ENCODE data around the gene SKIC2.

Gene SKIC2

DNA sequence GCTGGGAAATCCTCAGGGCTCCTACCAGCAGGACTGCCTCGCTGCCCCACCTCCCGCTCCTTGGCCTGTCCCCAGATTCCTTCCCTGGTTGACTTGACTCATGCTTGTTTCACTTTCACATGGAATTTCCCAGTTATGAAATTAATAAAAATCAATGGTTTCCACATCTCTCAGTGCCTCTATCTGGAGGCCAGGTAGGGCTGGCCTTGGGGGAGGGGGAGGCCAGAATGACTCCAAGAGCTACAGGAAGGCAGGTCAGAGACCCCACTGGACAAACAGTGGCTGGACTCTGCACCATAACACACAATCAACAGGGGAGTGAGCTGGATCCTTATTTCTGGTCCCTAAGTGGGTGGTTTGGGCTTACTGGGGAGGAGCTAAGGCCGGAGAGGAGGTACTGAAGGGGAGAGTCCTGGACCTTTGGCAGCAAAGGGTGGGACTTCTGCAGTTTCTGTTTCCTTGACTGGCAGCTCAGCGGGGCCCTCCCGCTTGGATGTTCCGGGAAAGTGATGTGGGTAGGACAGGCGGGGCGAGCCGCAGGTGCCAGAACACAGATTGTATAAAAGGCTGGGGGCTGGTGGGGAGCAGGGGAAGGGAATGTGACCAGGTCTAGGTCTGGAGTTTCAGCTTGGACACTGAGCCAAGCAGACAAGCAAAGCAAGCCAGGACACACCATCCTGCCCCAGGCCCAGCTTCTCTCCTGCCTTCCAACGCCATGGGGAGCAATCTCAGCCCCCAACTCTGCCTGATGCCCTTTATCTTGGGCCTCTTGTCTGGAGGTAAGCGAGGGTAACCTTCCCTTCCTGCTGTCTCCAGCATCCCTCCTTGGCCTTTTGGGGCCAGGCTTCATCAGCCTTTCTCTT, 13.2 kb upstream of the SKIC2 start, which contains the start of gene CFB:
TSS of gene CFB (plus strand) at position 589 of the 863 bp plus-strand sequence. CDS start at position 716, 127 bp downstream.
- no peak for DNase-seq (ENCODE audit: low read depth in 3 of 3)

DNA sequence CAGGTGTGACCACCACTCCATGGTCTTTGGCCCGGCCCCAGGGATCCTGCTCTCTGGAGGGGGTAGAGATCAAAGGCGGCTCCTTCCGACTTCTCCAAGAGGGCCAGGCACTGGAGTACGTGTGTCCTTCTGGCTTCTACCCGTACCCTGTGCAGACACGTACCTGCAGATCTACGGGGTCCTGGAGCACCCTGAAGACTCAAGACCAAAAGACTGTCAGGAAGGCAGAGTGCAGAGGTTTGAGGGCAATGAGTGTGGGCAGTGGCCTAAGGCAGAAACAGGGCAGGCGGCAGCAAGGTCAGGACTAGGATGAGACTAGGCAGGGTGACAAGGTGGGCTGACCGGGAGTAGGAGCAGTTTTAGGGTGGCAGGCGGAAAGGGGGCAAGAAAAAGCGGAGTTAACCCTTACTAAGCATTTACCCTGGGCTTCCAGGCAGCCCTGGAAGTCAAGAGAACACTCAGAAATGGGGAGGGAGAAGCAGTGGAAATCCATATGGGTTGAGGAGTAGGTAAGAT, 12.5 kb upstream of the SKIC2 start:
- no peak for DNase-seq (ENCODE audit: low read depth in 3 of 3)

DNA sequence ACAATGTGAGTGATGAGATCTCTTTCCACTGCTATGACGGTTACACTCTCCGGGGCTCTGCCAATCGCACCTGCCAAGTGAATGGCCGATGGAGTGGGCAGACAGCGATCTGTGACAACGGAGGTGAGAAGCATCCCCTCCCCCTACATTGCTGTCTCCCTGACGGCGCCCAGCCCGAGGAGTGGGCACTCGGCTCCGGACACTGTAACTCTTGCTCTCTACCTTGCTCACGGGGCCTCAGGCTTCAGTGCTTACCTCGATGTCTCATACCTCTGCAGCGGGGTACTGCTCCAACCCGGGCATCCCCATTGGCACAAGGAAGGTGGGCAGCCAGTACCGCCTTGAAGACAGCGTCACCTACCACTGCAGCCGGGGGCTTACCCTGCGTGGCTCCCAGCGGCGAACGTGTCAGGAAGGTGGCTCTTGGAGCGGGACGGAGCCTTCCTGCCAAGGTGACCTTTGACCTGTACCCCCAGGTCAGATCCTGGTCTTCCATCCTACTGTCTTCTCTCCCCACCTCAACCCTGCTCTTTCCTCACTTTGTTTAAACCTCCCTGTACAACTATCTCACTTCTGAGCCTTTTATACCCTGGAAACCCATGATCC, 11.8 kb upstream of the SKIC2 start:
- DNase-seq (ENCODE audit: low read depth in 3 of 3): no peak

DNA sequence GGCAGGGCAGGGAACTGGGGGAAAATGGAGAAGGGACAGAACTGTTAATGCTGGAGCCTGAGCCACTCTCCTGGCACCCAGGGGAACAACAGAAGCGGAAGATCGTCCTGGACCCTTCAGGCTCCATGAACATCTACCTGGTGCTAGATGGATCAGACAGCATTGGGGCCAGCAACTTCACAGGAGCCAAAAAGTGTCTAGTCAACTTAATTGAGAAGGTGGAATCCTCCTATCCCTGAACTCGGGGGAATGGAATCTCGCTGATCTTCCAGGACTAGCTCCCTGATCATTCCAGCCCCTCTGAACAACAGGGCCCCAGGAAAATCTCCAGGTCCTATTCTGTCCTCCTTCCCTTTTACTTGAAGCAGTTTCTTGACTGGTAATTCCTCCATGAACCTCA, 11.1 kb upstream of the SKIC2 start:
- no peak for DNase-seq (ENCODE audit: low read depth in 3 of 3)

DNA sequence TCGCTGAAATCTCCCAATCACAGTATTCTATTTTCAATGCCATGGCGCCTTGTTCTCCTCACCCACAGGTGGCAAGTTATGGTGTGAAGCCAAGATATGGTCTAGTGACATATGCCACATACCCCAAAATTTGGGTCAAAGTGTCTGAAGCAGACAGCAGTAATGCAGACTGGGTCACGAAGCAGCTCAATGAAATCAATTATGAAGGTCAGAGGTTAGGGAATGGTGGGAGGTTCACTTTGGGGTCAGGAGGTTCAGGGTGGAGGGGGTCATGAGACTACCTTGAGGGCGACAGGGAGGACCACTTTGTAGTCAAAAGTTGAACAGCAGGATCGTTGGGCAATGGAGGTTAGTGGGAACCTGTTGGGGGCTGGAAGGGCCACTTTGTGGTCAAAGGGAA, 10.7 kb upstream of the SKIC2 start:
- no peak for DNase-seq (ENCODE audit: low read depth in 3 of 3)

DNA sequence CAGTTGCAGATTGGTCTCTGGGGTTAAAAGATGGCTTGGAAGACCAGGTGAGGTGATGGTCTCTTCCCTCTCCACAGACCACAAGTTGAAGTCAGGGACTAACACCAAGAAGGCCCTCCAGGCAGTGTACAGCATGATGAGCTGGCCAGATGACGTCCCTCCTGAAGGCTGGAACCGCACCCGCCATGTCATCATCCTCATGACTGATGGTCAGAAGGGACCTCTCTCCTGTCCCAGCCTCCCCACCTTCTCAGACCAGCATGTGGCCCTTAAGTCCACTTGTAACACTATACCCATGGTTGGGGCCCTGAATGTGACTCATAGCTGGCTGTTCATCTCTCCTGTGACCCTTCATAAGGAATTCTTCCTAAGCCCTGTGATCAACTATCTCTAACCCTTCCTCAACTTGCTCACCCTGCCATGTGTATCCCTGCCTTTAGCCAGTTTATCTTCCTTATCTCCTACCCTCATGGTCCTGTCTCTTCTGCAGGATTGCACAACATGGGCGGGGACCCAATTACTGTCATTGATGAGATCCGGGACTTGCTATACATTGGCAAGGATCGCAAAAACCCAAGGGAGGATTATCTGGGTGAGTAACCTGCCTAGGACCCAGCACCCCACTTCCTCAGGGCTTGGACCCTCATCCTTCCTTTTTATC, 10.1 kb upstream of the SKIC2 start:
- DNase-seq (ENCODE audit: low read depth in 3 of 3): no peak

DNA sequence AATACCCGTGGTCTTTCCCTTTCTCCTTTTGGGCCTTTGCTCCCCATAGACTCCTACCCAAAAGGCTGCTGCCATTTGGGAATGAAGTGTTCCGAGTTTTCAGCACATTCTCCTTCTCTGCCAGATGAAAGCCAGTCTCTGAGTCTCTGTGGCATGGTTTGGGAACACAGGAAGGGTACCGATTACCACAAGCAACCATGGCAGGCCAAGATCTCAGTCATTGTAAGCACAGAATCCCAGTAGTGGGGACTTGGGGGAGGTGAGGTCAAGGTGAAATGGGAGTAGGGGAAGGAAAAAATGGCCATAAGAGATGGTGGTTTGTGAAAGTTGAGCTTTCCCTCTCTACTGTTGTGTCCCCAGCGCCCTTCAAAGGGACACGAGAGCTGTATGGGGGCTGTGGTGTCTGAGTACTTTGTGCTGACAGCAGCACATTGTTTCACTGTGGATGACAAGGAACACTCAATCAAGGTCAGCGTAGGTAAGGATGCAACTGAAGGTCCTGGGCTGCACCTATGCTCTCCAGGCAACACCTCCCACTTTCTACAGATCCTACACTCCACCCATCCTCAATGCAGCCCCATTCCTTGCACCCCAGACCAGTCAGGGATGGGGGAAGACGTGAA, 8.9 kb upstream of the SKIC2 start:
- DNase-seq (ENCODE audit: low read depth in 3 of 3): no peak

DNA sequence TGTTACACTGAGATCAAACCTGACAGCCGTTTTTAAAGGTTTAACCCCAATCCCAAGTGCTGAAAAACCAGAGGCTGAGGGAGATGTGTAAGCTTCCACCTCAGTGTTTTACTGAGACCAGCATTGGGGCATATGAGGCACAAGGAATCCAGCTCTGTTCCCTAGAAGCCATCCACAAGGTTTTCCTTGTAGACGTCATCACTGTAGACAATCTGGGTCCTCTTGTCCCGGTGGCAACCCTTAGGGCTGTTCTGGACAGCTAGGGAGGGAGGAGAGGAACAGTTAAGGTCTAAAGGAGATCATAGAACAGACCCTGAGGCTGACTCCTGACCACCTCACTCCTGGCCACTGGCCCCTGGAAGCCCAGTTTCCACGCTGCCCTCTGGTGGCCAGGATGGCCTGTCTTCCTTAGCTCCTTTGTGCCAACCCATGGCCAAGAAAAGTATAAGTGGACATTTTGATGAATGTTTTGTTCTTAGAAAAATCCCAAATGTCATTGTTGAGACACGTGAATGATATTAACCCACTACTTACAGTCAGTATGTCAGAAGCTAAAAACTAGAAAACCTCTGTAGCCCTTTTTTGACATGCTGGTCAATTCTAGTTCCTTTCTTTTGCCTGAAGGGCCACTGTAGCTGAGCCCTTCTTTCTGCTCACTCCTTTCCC, 6.7 kb upstream of the SKIC2 start:
- peak in 1 of 3 experiments; percentile 39 for DNase-seq (ENCODE audit: low read depth in 3 of 3)

DNA sequence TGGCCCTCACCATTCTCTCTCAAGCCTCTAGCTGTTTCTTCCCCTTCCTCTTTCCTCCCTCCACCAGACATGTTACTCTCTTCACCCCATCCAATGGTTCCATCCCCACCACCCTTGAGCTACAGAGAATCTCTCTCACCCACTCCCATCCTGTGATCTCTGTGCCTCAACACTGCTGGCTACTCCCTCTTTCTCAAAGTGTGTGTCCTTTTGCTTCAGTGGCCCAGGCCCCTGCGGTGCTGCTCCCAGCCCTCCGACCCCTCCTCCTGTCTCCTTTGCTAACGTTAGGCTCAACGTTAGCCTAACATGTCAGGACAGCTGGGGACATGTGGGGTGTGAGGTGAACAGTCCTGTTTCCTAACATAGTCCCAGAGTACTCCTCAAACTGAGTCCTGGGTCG, 6.1 kb upstream of the SKIC2 start:
- no peak for DNase-seq (ENCODE audit: low read depth in 3 of 3)

DNA sequence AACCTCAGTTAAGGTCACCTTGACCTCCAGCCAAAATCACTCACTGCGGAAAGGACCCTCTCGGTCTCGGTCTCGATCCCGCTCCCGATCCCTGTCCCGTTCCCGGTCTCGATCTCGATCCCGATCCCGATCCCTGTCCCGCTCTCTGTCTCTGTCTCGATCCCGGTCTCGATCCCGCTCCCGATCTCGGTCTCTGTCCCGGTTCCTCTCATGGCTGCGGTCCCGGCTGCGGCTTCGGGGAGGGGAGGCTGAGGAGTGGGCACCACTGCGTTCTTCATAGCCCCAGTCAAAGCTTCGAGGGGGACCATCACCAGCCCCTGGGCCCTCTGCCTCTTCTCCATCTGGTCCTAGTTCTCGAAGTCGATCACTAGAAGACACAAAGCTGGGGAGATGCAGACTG, 4.5 kb upstream of the SKIC2 start:
- no peak for DNase-seq (ENCODE audit: low read depth in 3 of 3)

DNA sequence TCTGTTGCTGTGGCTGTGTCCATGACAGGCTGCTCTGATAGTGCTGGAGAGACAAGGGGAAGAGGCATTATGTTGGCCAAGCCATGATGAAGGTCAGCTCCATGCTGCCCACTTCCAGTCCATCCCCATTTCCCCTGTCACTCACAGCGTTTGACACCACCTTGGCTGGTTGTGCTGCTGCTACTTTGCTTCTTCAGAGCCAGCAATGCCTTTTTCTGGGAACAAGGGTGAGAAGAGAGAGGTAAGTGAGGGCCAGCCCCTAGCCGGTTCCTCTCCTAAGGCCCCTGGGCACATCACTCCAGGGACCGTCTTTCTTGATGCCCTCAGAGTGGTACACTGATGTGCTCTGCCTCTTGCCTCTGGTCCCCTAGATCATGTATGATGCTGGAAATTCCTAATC, 2.2 kb upstream of the SKIC2 start:
- no peak for DNase-seq (ENCODE audit: low read depth in 3 of 3)

DNA sequence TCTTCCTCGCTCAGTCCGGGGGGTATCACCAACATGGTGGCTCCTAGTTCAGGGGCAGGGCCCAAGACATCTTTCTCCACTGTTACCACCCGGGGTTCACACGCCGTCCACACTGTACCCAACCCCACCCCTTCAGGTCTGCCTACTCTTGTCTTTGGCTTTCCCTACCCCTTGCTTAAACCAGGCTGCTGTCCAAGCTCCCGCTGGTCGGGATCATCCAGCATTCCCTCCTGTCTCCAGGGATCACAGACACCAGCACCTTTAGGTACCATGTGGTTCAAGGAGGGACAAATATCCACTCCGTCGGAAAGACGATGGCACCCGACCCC, 599 bp upstream of the SKIC2 start:
- no peak for DNase-seq (ENCODE audit: low read depth in 3 of 3)

DNA sequence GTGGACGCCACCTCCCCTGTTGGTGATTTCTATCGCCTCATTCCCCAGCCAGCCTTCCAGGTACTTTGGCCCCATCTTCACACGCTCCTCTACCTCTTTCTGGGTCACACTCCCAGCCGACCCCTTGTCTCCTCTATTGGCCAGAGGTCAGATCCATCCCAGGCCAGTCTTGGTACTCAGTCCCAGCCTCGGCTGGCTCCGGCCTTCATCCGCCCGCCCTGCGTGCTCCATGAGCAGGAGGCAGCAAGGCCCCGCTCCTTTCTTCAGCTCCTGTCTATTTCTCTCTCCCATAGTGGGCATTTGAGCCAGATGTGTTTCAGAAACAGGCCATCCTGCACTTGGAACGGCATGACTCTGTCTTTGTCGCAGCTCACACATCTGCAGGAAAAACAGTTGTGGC, 2.6 kb downstream of the SKIC2 start:
- DNase-seq (ENCODE audit: low read depth in 3 of 3): no peak

DNA sequence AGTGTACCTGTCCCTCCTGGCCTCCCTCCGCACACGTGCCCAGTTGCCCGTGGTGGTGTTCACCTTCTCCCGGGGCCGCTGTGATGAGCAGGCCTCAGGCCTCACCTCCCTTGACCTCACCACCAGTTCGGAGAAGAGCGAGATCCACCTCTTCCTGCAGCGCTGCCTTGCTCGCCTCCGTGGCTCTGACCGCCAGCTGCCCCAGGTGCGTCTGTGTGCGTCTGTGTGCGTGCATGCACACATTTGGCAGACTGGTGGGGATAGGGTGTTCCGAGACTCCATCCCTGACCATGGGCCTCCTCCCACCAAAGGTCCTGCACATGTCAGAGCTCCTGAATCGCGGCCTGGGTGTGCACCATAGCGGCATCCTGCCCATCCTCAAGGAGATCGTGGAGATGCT, 4.9 kb downstream of the SKIC2 start:
- no peak for DNase-seq (ENCODE audit: low read depth in 3 of 3)

DNA sequence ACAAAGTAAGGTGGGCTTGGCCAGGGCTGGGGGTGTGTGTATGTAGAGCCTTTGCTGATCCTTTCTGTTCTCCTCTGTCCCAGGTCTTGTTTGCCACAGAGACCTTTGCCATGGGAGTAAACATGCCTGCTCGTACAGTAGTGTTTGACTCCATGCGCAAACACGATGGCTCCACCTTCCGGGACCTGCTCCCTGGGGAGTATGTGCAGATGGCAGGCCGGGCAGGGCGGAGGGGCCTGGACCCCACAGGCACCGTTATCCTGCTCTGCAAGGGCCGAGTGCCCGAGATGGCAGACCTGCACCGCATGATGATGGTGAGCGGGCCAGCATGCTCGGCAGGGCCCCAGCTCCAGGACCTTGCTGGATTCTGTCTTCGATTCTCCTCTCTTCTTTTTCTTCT, 6.7 kb downstream of the SKIC2 start:
- DNase-seq (ENCODE audit: low read depth in 3 of 3): no peak

DNA sequence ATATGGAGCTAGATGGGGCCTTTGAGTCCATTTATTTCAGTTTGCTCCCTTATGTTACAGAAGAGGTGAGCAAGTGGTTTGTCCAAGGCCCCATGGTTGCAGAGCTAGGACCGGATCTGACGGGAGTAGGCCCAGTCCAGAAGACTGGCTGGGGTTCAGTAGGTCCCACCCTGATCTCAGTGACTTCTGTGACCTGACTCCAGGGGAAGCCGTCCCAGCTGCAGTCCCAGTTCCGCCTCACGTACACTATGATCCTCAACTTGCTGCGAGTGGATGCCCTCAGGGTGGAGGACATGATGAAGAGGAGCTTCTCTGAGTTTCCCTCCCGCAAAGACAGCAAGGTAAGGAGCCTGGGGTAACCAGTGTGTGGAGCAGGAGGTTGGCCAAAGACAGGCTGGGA, 7.5 kb downstream of the SKIC2 start:
- no peak for DNase-seq (ENCODE audit: low read depth in 3 of 3)

DNA sequence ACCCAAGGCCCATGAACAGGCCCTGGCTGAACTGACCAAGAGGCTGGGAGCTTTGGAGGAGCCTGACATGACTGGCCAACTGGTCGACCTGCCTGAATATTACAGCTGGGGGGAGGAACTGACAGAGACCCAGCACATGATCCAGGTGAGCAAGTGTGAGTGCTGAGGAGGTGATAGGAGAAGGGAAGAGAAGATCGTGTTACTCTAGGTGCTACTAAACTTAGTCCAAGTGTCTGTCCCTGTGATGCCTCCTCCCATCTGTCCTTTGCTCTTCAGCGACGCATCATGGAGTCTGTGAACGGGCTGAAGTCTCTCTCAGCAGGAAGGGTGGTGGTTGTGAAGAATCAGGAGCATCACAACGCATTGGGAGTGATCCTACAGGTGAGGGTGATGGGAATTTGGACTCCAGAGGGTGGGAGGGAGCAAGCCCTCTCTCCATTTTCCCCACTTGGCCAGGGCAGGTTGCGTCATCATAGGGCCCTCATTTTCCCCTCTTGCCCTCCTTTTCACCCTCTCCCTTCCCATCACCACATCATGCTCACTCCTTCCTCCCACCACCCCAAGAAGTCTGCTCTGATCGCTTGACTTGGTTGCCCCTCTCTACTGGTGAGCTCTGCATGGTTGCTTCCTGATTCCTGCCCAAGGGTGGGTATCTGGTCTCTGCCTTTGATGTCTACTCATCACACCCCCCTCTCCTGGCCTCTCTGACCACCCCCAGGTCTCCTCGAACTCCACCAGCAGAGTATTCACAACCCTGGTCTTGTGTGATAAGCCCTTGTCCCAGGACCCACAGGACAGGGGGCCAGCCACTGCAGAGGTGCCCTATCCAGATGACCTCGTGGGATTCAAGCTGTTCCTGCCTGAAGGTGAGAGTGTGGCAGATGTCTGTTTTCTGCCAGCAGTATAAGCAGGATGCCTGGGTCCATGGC, 8.3 kb downstream of the SKIC2 start:
- no peak for DNase-seq (ENCODE audit: low read depth in 3 of 3)

DNA sequence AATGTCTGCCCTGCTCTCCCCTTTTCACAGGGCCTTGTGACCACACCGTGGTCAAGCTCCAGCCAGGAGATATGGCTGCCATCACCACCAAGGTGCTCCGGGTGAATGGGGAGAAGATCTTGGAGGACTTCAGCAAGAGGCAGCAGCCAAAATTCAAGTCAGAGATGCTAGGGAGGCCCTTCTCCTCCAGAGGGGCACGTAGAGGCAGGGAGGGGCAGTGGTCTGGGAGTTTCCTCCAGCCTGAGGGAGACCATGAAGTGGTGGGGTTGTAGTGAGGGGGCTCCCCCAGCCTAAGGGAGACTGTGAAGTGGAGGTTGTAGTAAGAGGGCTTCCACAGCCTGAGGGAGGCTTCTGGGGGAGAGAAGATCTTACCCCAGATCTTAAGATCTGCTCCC, 8.9 kb downstream of the SKIC2 start:
- no peak for DNase-seq (ENCODE audit: low read depth in 3 of 3)

DNA sequence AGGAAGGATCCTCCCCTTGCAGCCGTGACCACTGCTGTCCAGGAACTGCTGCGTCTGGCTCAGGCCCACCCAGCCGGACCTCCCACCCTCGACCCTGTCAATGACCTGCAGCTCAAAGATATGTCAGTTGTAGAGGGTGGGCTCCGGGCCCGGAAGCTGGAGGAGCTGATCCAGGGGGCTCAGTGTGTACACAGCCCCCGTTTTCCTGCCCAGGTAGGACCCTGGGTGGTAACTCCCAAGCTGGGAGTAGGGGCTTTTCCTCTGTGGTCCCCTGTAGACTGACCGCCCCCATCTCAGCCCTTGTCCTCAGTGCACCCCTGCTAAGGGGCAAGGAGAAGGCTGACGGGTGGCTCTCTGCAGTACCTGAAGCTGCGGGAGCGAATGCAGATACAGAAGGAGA, 9.4 kb downstream of the SKIC2 start:
- no peak for DNase-seq (ENCODE audit: low read depth in 3 of 3)

DNA sequence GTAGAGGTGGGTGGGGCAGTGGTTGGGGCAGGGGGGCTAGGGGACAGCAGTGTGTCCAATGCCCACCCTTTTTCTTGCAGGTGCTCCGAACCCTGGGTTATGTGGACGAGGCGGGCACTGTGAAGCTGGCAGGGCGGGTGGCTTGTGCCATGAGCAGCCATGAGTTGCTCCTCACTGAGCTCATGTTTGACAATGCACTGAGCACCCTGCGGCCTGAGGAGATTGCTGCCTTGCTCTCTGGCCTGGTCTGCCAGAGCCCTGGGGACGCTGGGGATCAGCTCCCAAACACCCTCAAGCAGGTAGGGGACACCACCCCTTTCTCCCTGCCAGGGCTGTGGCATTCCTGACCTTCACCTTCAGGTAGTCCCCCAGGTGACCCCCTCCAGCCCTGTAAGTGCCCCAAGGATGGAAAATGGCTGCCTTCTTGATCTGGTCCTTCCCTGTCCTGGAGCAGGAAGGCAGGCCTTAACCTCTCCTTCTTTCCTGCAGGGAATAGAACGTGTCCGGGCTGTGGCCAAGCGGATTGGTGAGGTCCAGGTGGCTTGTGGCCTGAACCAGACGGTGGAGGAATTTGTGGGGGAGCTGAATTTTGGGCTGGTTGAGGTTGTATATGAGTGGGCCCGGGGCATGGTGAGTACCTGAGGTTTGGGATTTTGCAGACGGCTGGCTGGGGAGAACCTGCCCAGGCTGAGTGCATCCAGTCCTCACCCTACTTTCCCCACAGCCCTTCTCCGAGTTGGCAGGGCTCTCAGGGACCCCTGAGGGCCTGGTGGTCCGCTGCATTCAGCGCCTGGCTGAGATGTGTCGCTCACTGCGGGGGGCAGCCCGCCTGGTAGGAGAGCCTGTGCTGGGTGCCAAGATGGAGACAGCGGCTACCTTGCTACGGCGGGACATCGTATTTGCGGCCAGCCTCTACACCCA, 10.1 kb downstream of the SKIC2 start:
- DNase-seq (ENCODE audit: low read depth in 3 of 3): no peak
